IMR-90 (cell line): ENCODE data around the gene DTD1.

Source experiments
- BHLHE40 ChIP-seq: fragments of 150-350 bp; IDR thresholded peaks from 2 replicates; pipeline ENCODE4 v1.6.1; 2016; ENCODE audit warnings: mild to moderate bottlenecking, low read depth, low read length
- CHD1 ChIP-seq: IDR thresholded peaks from 2 replicates; pipeline ENCODE4 v1.6.1; 2012; ENCODE audit warnings: low read depth, low read length, improper control_type of control experiment
- CTCF ChIP-seq: conservative IDR thresholded peaks from 2 replicates; pipeline ENCODE4 v1.5.1; 2012; ENCODE audit warnings: mild to moderate bottlenecking, low read depth, low read length, improper control_type of control experiment
- ELK1 ChIP-seq: fragments of 150-350 bp; IDR thresholded peaks from 2 replicates; pipeline ENCODE4 v1.6.1; 2016; ENCODE audit warnings: low read depth, mild to moderate bottlenecking, low read length, moderate library complexity, borderline replicate concordance
- FOS ChIP-seq: fragments of 150-350 bp; IDR thresholded peaks from 2 replicates; pipeline ENCODE4 v1.6.1; 2016; ENCODE audit warnings: low read depth, low read length
- MXI1 ChIP-seq: IDR thresholded peaks from 2 replicates; pipeline ENCODE4 v1.6.1; 2012; ENCODE audit warnings: low read depth, mild to moderate bottlenecking, low read length, moderate library complexity, borderline replicate concordance
- POLR2A ChIP-seq: IDR thresholded peaks from 2 replicates; pipeline ENCODE4 v1.6.1; 2012; ENCODE audit warnings: mild to moderate bottlenecking, low read depth, low read length
- RAD21 ChIP-seq: IDR thresholded peaks from 2 replicates; pipeline ENCODE4 v1.6.1; 2012; ENCODE audit warnings: low read length, improper control_type of control experiment
- RCOR1 ChIP-seq: IDR thresholded peaks from 2 replicates; pipeline ENCODE4 v1.6.1; 2012; ENCODE audit warnings: mild to moderate bottlenecking, low read length, improper control_type of control experiment; ENCODE audit not compliant: insufficient replicate concordance
- RFX5 ChIP-seq: IDR thresholded peaks from 2 replicates; pipeline ENCODE4 v1.8.0; 2012; ENCODE audit warnings: low read depth, mild to moderate bottlenecking, low read length, moderate library complexity
- SMC3 ChIP-seq: fragments of 150-350 bp; IDR thresholded peaks from 2 replicates; pipeline ENCODE4 v1.6.1; 2016; ENCODE audit warnings: low read depth, mild to moderate bottlenecking, antibody characterized with exemption, low read length, moderate library complexity
- USF2 ChIP-seq: fragments of 150-350 bp; IDR thresholded peaks from 2 replicates; pipeline ENCODE4 v1.6.1; 2017; ENCODE audit warnings: mild to moderate bottlenecking, antibody characterized with exemption, low read length, low read depth

GRCh38 chr20:18727032-18727508 lies 139.2 kb downstream of the DTD1 start:
- TF ChIP-seq CTCF: no peak
- TF ChIP-seq RFX5: no peak
- no peak for TF ChIP-seq POLR2A
- no peak for TF ChIP-seq RAD21
- no peak for TF ChIP-seq MXI1
- TF ChIP-seq RCOR1: no peak
- no peak for TF ChIP-seq BHLHE40
- no peak for TF ChIP-seq CHD1
- TF ChIP-seq USF2: no peak
- no peak for TF ChIP-seq FOS
- TF ChIP-seq SMC3: no peak
- no peak for TF ChIP-seq ELK1
